Activated CD4-positive, alpha-beta T cell treated with anti-CD3 and anti-CD28 coated beads, Interleukin-2, amount 50 U/mL, for 24 hours (primary cell): ENCODE measurements around the gene STKLD1.
"Not testable (repeated sequence)": the region's sequence is repeated elsewhere in the genome, so short reads cannot be mapped to it uniquely, and the experiment has no call there.

Experiments used
- DNase-seq, 2 donors: peaks; one replicate each; pipeline ENCODE4 v3.0.0-alpha.2; 2020; ENCODE audit warnings: low read depth in 1 of 2, low spot score in 1 of 2

The STKLD1 gene

GRCh38 chr9:133436681-133437080 is 60.5 kb downstream of the STKLD1 start:
- DNase-seq = no peak

GRCh38 chr9:133437753-133438531 is 61.8 kb downstream of the STKLD1 start:
- no peak for DNase-seq

- no peak for DNase-seq
Observed at GRCh38 chr9:133439337-133439736, 63.2 kb downstream of the STKLD1 start.

GRCh38 chr9:133440874-133441273 is 64.7 kb downstream of the STKLD1 start:
- no peak for DNase-seq

- DNase-seq = no peak
Observed at GRCh38 chr9:133441571-133441970, 65.4 kb downstream of the STKLD1 start.

- no peak for DNase-seq
Observed at GRCh38 chr9:133443248-133443647, 67.1 kb downstream of the STKLD1 start.

- DNase-seq = no peak
Observed at GRCh38 chr9:133443982-133444381, 67.8 kb downstream of the STKLD1 start.

GRCh38 chr9:133445293-133445969 is 69.3 kb downstream of the STKLD1 start:
- DNase-seq = no peak

GRCh38 chr9:133448487-133448972 is 72.4 kb downstream of the STKLD1 start:
- no peak for DNase-seq

GRCh38 chr9:133449760-133450159 is 73.6 kb downstream of the STKLD1 start:
- no peak for DNase-seq

GRCh38 chr9:133451865-133452264 is 75.7 kb downstream of the STKLD1 start:
- not testable (repeated sequence) for DNase-seq

GRCh38 chr9:133452562-133452961 is 76.4 kb downstream of the STKLD1 start:
- no peak for DNase-seq

- no peak for DNase-seq
Observed at GRCh38 chr9:133453651-133454050, 77.5 kb downstream of the STKLD1 start.

- no peak for DNase-seq
Observed at GRCh38 chr9:133454325-133454724, 78.2 kb downstream of the STKLD1 start.

GRCh38 chr9:133454943-133455673 is 78.9 kb downstream of the STKLD1 start:
- DNase-seq = no peak
